T-cell (primary cell): ENCODE measurements around the gene BLOC1S3. TPM values are rescaled to one million over a fixed set of nuclear protein-coding genes. Genes with fewer than 3 reads are reported as not detected.

Experiments
- ATAC-seq, 4 experiments: fragments of 200-7000 bp in 3 of 4; fragments of 150-1000 bp in 1 of 4; cut with Tn5 transposase; replicated peaks in 1 of 4; 1 replicate in 3 of 4; 2 replicates in 1 of 4; pipeline ENCODE4 v1.10.0; 2021; ENCODE audit warnings: moderate library complexity in 3 of 4, mild to moderate bottlenecking in 2 of 4, moderate number of reproducible peaks in 1 of 4
- CTCF ChIA-PET, 2 donors: fragments of 300-600 bp; sonication (Branson Sonifier 250); formaldehyde crosslinking; loops; one replicate each; lab custom pipeline; 2022; ENCODE audit warnings: antibody characterized with exemption in 2 of 2; lab: Charles Lee
- POLR2A ChIA-PET, 2 donors: fragments of 300-600 bp; sonication (Branson Sonifier 250); formaldehyde crosslinking; loops; one replicate each; lab custom pipeline; 2022; ENCODE audit warnings: antibody characterized with exemption in 2 of 2; lab: Charles Lee
- DNase-seq, 35 experiments: peaks; one replicate each; pipeline versions ENCODE4 v3.0.0 to v3.0.0-alpha.2; 2013 to 2023
- H3K27ac ChIP-seq: one replicate; pipeline ENCODE4 v1.5.1; 2013; ENCODE audit warnings: low read length
- H3K27me3 ChIP-seq, 2 experiments: replicated peaks in 1 of 2; 1 replicate in 1 of 2; 2 replicates in 1 of 2; pipeline versions ENCODE4 v1.6.1 to v1.7.0; 2013; ENCODE audit warnings: low read length in 1 of 2, mixed read lengths in 1 of 2; ENCODE audit not compliant: control insufficient read depth in 2 of 2, insufficient read depth in 2 of 2; ENCODE audit errors: extremely low read depth in 1 of 2
- H3K36me3 ChIP-seq, 2 donors: 1 replicate in 1 of 2; 2 replicates in 1 of 2; pipeline versions ENCODE4 v1.6.1 to v1.7.0; 2013; ENCODE audit warnings: low read length in 1 of 2; ENCODE audit not compliant: control insufficient read depth in 2 of 2, insufficient read depth in 1 of 2; ENCODE audit errors: extremely low read depth in 1 of 2
- H3K4me1 ChIP-seq, 2 experiments: 1 replicate in 1 of 2; 2 replicates in 1 of 2; pipeline versions ENCODE4 v1.6.1 to v1.7.0; 2013; ENCODE audit warnings: low read length in 2 of 2, mixed read lengths in 1 of 2; ENCODE audit not compliant: insufficient read depth in 2 of 2, control insufficient read depth in 1 of 2; ENCODE audit errors: extremely low read depth in 1 of 2
- H3K4me3 ChIP-seq, 2 donors: 1 replicate in 1 of 2; 2 replicates in 1 of 2; pipeline versions ENCODE4 v1.5.1 to v1.7.0; 2013; ENCODE audit warnings: mild to moderate bottlenecking in 2 of 2, low read length in 1 of 2, moderate library complexity in 1 of 2; ENCODE audit not compliant: control insufficient read depth in 1 of 2; ENCODE audit errors: extremely low read depth in 1 of 2
- H3K9me3 ChIP-seq: 2 replicates; pipeline ENCODE4 v1.7.0; 2013
- H3K27ac Mint-ChIP-seq, 2 donors: one replicate each; pipeline ENCODE4 v1.8.0; 2020 to 2021; ENCODE audit warnings: mild to moderate bottlenecking in 2 of 2, mixed read lengths in 2 of 2
- H3K27me3 Mint-ChIP-seq, 2 donors: one replicate each; pipeline ENCODE4 v1.8.0; 2021 to 2022; ENCODE audit warnings: mixed read lengths in 2 of 2
- H3K36me3 Mint-ChIP-seq: one replicate; pipeline ENCODE4 v1.8.0; 2021; ENCODE audit warnings: mixed read lengths
- H3K4me1 Mint-ChIP-seq, 3 donors: one replicate each; pipeline ENCODE4 v1.8.0; 2020 to 2022; ENCODE audit warnings: mixed read lengths in 3 of 3, mild to moderate bottlenecking in 1 of 3
- H3K4me3 Mint-ChIP-seq, 3 donors: one replicate each; pipeline ENCODE4 v1.8.0; 2020 to 2022; ENCODE audit warnings: mild to moderate bottlenecking in 3 of 3, mixed read lengths in 3 of 3, moderate library complexity in 3 of 3
- H3K9me3 Mint-ChIP-seq, 3 donors: one replicate each; pipeline ENCODE4 v1.8.0; 2020 to 2022; ENCODE audit warnings: mixed read lengths in 3 of 3
- WGBS: methylation state at CpG from one replicate; pipeline ENCODE4 v1.1.5; 2013; ENCODE audit warnings: missing lambda C conversion rate; ENCODE audit not compliant: insufficient coverage; 5-methylcytosine and 5-hydroxymethylcytosine counted together
- total RNA-seq, 35 experiments: library from RNA in 6 of 35; stranded (reverse) in 6 of 35; fragments of 120-200 nt in 1 of 35; gene quantifications; one replicate each; pipeline versions ENCODE4 v1.2.1 to v1.2.4 and lab custom pipeline; 2013 to 2026

The BLOC1S3 gene
- total RNA-seq, 5 donors from 2014 or later (not counting 1 experiment from before 2014, with no cell fraction given), result 14.9 to 36.2 (median 32.8) TPM

GRCh38 chr19:45164577-45165335 is 13.8 kb upstream of the BLOC1S3 start:
- ATAC-seq (peak; percentile 61 to 97 (median 70)), DNase-seq (peak in 31 of 35 experiments; percentile 14 to 76 (median 41))
- no peak overlapping the region for H3K4me3 ChIP-seq
- H3K4me3 Mint-ChIP-seq, result peak overlapping the region in 1 of 3 donors; percentile 42
- H3K9me3 ChIP-seq, result no peaks in the 10 kb centered on the region
- H3K27me3 Mint-ChIP-seq, result peaks cover 0 to 2% of the 10 kb centered on the region in 2 donors
- no peaks in the 10 kb centered on the region for H3K9me3 Mint-ChIP-seq
- peaks cover 0 to 7% of the 10 kb centered on the region in 2 experiments for H3K27me3 ChIP-seq
- ChIA-PET CTCF (interaction anchor here in 1 of 2 donors (0.5 kb wide), 1 partner anchor 18 kb away, joined by 5 read pairs; no protein-coding TSS in a partner anchor), POLR2A (interaction anchor here in 1 of 2 donors (0.6 kb wide), 1 partner anchor 24 kb away, joined by 4 read pairs; no protein-coding TSS in a partner anchor)
- H3K4me1 ChIP-seq, result peaks cover 2 to 41% of the 10 kb centered on the region in 2 experiments
- peaks cover 22 to 41% (median 24%) of the 10 kb centered on the region in 3 donors for H3K4me1 Mint-ChIP-seq
- 50% methylated on average over 17 of the region's 27 CpGs for WGBS
- no peaks in the 10 kb centered on the region for H3K36me3 ChIP-seq
- peak overlapping the region in 1 of 2 donors; percentile 46 for H3K27ac Mint-ChIP-seq
- no peaks in the 10 kb centered on the region for H3K36me3 Mint-ChIP-seq
- H3K27ac ChIP-seq, result peak overlapping the region; percentile 25

- Mint-ChIP-seq H3K27me3 (no peaks in the 10 kb centered on the region), H3K9me3 (no peaks in the 10 kb centered on the region), H3K4me1 (peaks cover 36 to 59% (median 37%) of the 10 kb centered on the region in 3 donors), H3K36me3 (no peaks in the 10 kb centered on the region), H3K4me3 (no peak overlapping the region), H3K27ac (peak overlapping the region in 1 of 2 donors; percentile 74)
- ATAC-seq, result no peak
- 94% methylated on average over 12 of the region's 14 CpGs for WGBS
- H3K36me3 ChIP-seq, result no peaks in the 10 kb centered on the region
- no peak for DNase-seq
- H3K9me3 ChIP-seq, result no peaks in the 10 kb centered on the region
- H3K4me3 ChIP-seq, result no peak overlapping the region
- CTCF ChIA-PET, result interaction anchor here in 1 of 2 donors (0.8 kb wide), 1 partner anchor 17 kb away, joined by 4 read pairs; no protein-coding TSS in a partner anchor
- no peaks in the 10 kb centered on the region for H3K27me3 ChIP-seq
- no peak overlapping the region for H3K27ac ChIP-seq
- H3K4me1 ChIP-seq, result peaks cover 15 to 61% of the 10 kb centered on the region in 2 experiments
- POLR2A ChIA-PET, result interaction anchor here in 1 of 2 donors (0.6 kb wide), 1 partner anchor 1735 kb away, joined by 3 read pairs; no protein-coding TSS in a partner anchor
Measured at GRCh38 chr19:45166723-45167252, 11.8 kb upstream of the BLOC1S3 start.

- H3K9me3 Mint-ChIP-seq, result no peaks in the 10 kb centered on the region
- no peak overlapping the region for H3K4me3 ChIP-seq
- no peak overlapping the region for H3K4me3 Mint-ChIP-seq
- no peaks in the 10 kb centered on the region for H3K9me3 ChIP-seq
- peak overlapping the region; percentile 6 to 72 for H3K27ac Mint-ChIP-seq
- H3K27ac ChIP-seq, result no peak overlapping the region
- H3K36me3 ChIP-seq, result no peaks in the 10 kb centered on the region
- WGBS, result 83% methylated on average over 14 of the region's 16 CpGs
- no peaks in the 10 kb centered on the region for H3K27me3 Mint-ChIP-seq
- H3K4me1 Mint-ChIP-seq, result peaks cover 44 to 70% (median 48%) of the 10 kb centered on the region in 3 donors
- H3K27me3 ChIP-seq, result no peaks in the 10 kb centered on the region
- H3K4me1 ChIP-seq, result peaks cover 24 to 69% of the 10 kb centered on the region in 2 experiments
- no peaks in the 10 kb centered on the region for H3K36me3 Mint-ChIP-seq
- POLR2A ChIA-PET, result no interaction called here
- DNase-seq (no peak), ATAC-seq (no peak)
- CTCF ChIA-PET, result no interaction called here
Measured at GRCh38 chr19:45168767-45169351, 9.7 kb upstream of the BLOC1S3 start.

GRCh38 chr19:45169602-45170001 is 9.0 kb upstream of the BLOC1S3 start:
- no peak overlapping the region for H3K27ac ChIP-seq
- WGBS, result 91% methylated on average over 9 of the region's 10 CpGs
- no peak overlapping the region for H3K4me3 ChIP-seq
- Mint-ChIP-seq H3K36me3 (no peaks in the 10 kb centered on the region), H3K4me1 (peaks cover 38 to 67% (median 45%) of the 10 kb centered on the region in 3 donors), H3K27ac (no peak overlapping the region), H3K9me3 (no peaks in the 10 kb centered on the region), H3K27me3 (no peaks in the 10 kb centered on the region), H3K4me3 (peak overlapping the region in 1 of 3 donors; percentile 78)
- ATAC-seq, result no peak
- H3K4me1 ChIP-seq, result peaks cover 22 to 68% of the 10 kb centered on the region in 2 experiments
- POLR2A ChIA-PET, result no interaction called here
- no peaks in the 10 kb centered on the region for H3K9me3 ChIP-seq
- no peak for DNase-seq
- H3K27me3 ChIP-seq, result no peaks in the 10 kb centered on the region
- CTCF ChIA-PET, result no interaction called here
- no peaks in the 10 kb centered on the region for H3K36me3 ChIP-seq

- no peaks in the 10 kb centered on the region for H3K27me3 ChIP-seq
- H3K27ac ChIP-seq, result peak overlapping the region; percentile 78
- H3K4me3 Mint-ChIP-seq, result peak overlapping the region in 1 of 3 donors; percentile 78
- peaks cover 39 to 65% (median 45%) of the 10 kb centered on the region in 3 donors for H3K4me1 Mint-ChIP-seq
- CTCF ChIA-PET, result interaction anchor here in 1 of 2 donors (0.6 kb wide), 1 partner anchor 473 kb away, joined by 3 read pairs; no protein-coding TSS in a partner anchor
- peaks cover 22 to 59% of the 10 kb centered on the region in 2 experiments for H3K4me1 ChIP-seq
- no peaks in the 10 kb centered on the region for H3K36me3 ChIP-seq
- H3K27me3 Mint-ChIP-seq, result no peaks in the 10 kb centered on the region
- POLR2A ChIA-PET, result no interaction called here
- no peaks in the 10 kb centered on the region for H3K9me3 Mint-ChIP-seq
- ATAC-seq (no peak), DNase-seq (no peak)
- H3K9me3 ChIP-seq, result no peaks in the 10 kb centered on the region
- no peak overlapping the region for H3K4me3 ChIP-seq
- H3K27ac Mint-ChIP-seq, result peak overlapping the region; percentile 85 to 97
- no peaks in the 10 kb centered on the region for H3K36me3 Mint-ChIP-seq
- WGBS, result 93% methylated on average over 15 of the region's 21 CpGs
Measured at GRCh38 chr19:45170146-45171106, 8.2 kb upstream of the BLOC1S3 start.
